Neuronal stem cell (in vitro differentiated cells): Measurements from ENCODE around the gene RND2.

Experiments used
- DNase-seq: peaks from one replicate; pipeline ENCODE4 v3.0.0-alpha.2; 2013; ENCODE audit warnings: low spot score
- H2AFZ ChIP-seq: one replicate; pipeline ENCODE4 v1.6.1; 2013; ENCODE audit warnings: mild to moderate bottlenecking, low read length, inconsistent platforms
- H2AK5ac ChIP-seq: 2 replicates; pipeline ENCODE4 v1.6.1; 2013; ENCODE audit warnings: low read depth, mild to moderate bottlenecking, inconsistent platforms, low read length, moderate library complexity, mixed read lengths
- H2BK120ac ChIP-seq: 2 replicates; pipeline ENCODE4 v1.6.1; 2013; ENCODE audit warnings: low read depth, mild to moderate bottlenecking, inconsistent platforms, low read length, moderate library complexity, mixed read lengths
- H2BK12ac ChIP-seq: one replicate; pipeline ENCODE4 v1.6.1; 2013; ENCODE audit warnings: low read length, inconsistent platforms
- H2BK15ac ChIP-seq: 2 replicates; pipeline ENCODE4 v1.6.1; 2013; ENCODE audit warnings: mild to moderate bottlenecking, low read length, inconsistent platforms, mixed read lengths
- H2BK5ac ChIP-seq: one replicate; pipeline ENCODE4 v1.6.1; 2013; ENCODE audit warnings: inconsistent platforms, mild to moderate bottlenecking, low read length, moderate library complexity
- H3K14ac ChIP-seq: one replicate; pipeline ENCODE4 v1.6.1; 2013; ENCODE audit warnings: low read length, inconsistent platforms
- H3K18ac ChIP-seq: 2 replicates; pipeline ENCODE4 v1.6.1; 2013; ENCODE audit warnings: low read length, inconsistent platforms
- H3K23ac ChIP-seq: 2 replicates; pipeline ENCODE4 v1.6.1; 2013; ENCODE audit warnings: low read depth, mild to moderate bottlenecking, mixed read lengths, low read length, inconsistent platforms; ENCODE audit not compliant: poor library complexity
- H3K27ac ChIP-seq: replicated peaks from 3 replicates; pipeline ENCODE4 v1.5.1; 2013; ENCODE audit warnings: low read length, inconsistent platforms
- H3K27me3 ChIP-seq, 3 experiments: 2 replicates each; pipeline ENCODE4 v1.6.1; 2013; ENCODE audit warnings: low read length in 3 of 3, mild to moderate bottlenecking in 2 of 3, inconsistent platforms in 1 of 3, low read depth in 1 of 3, mixed read lengths in 1 of 3, moderate library complexity in 1 of 3; ENCODE audit not compliant: control insufficient read depth in 3 of 3, insufficient read depth in 3 of 3
- H3K36me3 ChIP-seq, 2 donors: replicated peaks in 1 of 2; 2 replicates each; pipeline ENCODE4 v1.6.1; 2013; ENCODE audit warnings: low read length in 2 of 2; ENCODE audit not compliant: control insufficient read depth in 2 of 2, insufficient read depth in 2 of 2
- H3K4ac ChIP-seq: 2 replicates; pipeline ENCODE4 v1.6.1; 2013; ENCODE audit warnings: inconsistent platforms, mild to moderate bottlenecking, low read length, moderate library complexity
- H3K4me1 ChIP-seq, 2 donors: 1 replicate in 1 of 2; 2 replicates in 1 of 2; pipeline ENCODE4 v1.6.1; 2013; ENCODE audit warnings: low read length in 2 of 2, low read depth in 1 of 2; ENCODE audit not compliant: control insufficient read depth in 2 of 2, insufficient read depth in 1 of 2
- H3K4me2 ChIP-seq: one replicate; pipeline ENCODE4 v1.6.1; 2013; ENCODE audit warnings: mild to moderate bottlenecking, low read length, inconsistent platforms; ENCODE audit not compliant: insufficient read depth, poor library complexity, severe bottlenecking
- H3K4me3 ChIP-seq, 2 donors: 2 replicates each; pipeline ENCODE4 v1.5.1; 2013; ENCODE audit warnings: low read length in 2 of 2, mild to moderate bottlenecking in 2 of 2, inconsistent platforms in 1 of 2, moderate library complexity in 1 of 2
- H3K79me1 ChIP-seq: one replicate; pipeline ENCODE4 v1.6.1; 2013; ENCODE audit warnings: low read depth, mild to moderate bottlenecking, inconsistent platforms, low read length, moderate library complexity
- H3K9ac ChIP-seq: one replicate; pipeline ENCODE4 v1.6.1; 2013; ENCODE audit warnings: mild to moderate bottlenecking, low read depth, low read length, inconsistent platforms; ENCODE audit not compliant: poor library complexity
- H3K9me3 ChIP-seq, 2 donors: replicated peaks in 1 of 2; 2 replicates each; pipeline versions ENCODE3 to v1.6.1; 2013; ENCODE audit warnings: low read length in 2 of 2, mild to moderate bottlenecking in 2 of 2, inconsistent platforms in 1 of 2, low read depth in 1 of 2, mixed read lengths in 1 of 2, moderate library complexity in 1 of 2; ENCODE audit not compliant: control insufficient read depth in 2 of 2, insufficient read depth in 1 of 2
- H4K8ac ChIP-seq: one replicate; pipeline ENCODE4 v1.6.1; 2013; ENCODE audit warnings: low read depth, mild to moderate bottlenecking, inconsistent platforms, low read length, moderate library complexity
- H4K91ac ChIP-seq: one replicate; pipeline ENCODE4 v1.6.1; 2013; ENCODE audit warnings: low read length, low read depth, mild to moderate bottlenecking, inconsistent platforms; ENCODE audit not compliant: poor library complexity
- WGBS, 2 donors: extraction: QIAGEN DNeasy Blood & Tissue Kit; methylation state at CpG; one replicate each; pipeline ENCODE4 v1.1.7; 2013; ENCODE audit warnings: missing lambda C conversion rate in 2 of 2, mixed read lengths in 1 of 2; ENCODE audit not compliant: insufficient read length in 2 of 2, insufficient replicate concordance in 1 of 2; ENCODE audit errors: extremely low coverage in 2 of 2; 5-methylcytosine and 5-hydroxymethylcytosine counted together

RND2 gene

DNA sequence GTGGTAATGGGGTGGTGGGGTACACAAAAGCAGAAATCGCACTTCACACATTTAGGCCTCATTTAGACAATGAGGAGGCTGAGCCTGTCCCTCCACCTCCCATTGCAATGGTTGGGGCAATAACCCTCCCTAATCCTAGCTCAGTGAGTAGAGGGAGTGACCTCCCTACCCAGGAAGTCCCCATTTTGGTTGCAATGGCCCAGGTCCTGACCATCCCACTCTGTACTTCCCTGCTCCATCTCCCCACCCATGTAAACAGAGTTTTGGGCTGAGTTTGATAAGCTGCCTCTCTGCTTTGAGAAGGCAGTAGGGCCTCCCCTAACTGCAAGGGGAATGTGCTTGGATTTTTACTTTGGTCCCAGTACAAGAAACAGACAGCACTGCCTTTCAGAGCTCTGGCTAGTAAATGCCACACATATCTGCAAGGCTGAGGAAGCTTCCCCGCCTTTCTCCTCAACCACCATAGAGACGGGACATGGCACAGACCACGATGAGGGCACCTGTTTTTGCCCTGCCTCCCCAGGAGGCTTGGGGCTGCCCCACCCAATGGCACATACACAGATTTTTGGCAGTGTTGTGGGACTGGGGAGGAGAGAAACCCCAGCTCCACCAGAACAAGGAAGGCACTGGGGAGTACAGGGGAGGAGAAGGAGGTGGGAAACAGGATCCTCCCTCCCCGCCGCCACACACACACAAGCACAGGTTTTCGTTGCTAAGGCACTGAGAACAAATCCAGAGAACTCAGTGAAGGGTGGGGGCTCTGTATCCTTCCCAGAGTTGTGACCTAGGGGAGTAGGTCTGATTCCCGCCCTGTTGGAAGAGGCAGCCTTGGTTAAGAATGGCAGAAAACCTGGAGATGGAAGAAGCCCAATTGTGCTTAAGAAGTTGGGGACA is 10.1 kb upstream of the RND2 start:
- Histone ChIP-seq H3K4me1 (peaks cover 20 to 42% of the 10 kb centered on the region in 2 donors), H3K18ac (no peak overlapping the region), H3K23ac (no peak overlapping the region), H3K4me2 (no peak overlapping the region), H2BK15ac (no peak overlapping the region), H2BK12ac (no peak overlapping the region), H3K27me3 (no peaks in the 10 kb centered on the region), H2BK120ac (no peak overlapping the region), H3K14ac (no peak overlapping the region), H4K91ac (no peak overlapping the region), H3K36me3 (peaks cover 12 to 21% of the 10 kb centered on the region in 2 donors), H2AK5ac (no peak overlapping the region), H3K9ac (peak overlapping the region; percentile 17), H3K9me3 (no peaks in the 10 kb centered on the region), H3K27ac (no peak overlapping the region), H3K4ac (no peak overlapping the region), H3K4me3 (peak overlapping the region in 1 of 2 donors; percentile 4), H4K8ac (no peak overlapping the region), H2BK5ac (no peak overlapping the region), H3K79me1 (peaks cover 9% of the 10 kb centered on the region), H2AFZ (peak overlapping the region; percentile 6)
- whole genome bisulfite sequencing, 2 donors: no CpG with 5 or more reads among the region's 8 CpGs
- no peak for DNase-seq

DNA sequence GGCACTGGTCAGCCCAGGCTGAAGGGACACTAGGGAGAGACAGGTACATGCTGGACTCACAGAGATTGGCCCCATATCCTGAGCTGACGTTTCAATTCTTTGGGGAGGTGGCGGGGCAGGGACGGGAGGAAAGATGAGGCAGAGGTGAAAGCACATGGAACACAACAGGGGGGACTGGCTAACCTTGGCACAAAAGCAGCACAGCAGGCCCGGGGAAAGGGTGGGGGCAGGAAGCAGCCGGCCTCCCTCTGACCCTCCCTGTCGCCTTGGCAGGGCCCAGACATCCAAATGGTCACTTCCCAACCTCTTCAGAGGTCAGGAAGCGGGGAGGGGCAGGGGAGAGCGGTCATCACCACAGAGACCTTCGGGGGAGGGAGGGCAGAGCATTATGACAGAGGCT is 9.5 kb upstream of the RND2 start:
- Histone ChIP-seq H3K4ac (no peak overlapping the region), H3K23ac (no peak overlapping the region), H2AFZ (peak overlapping the region; percentile 6), H3K14ac (no peak overlapping the region), H2BK120ac (no peak overlapping the region), H2AK5ac (no peak overlapping the region), H3K27ac (no peak overlapping the region), H3K79me1 (peaks cover 10% of the 10 kb centered on the region), H2BK5ac (no peak overlapping the region), H3K27me3 (no peaks in the 10 kb centered on the region), H3K9ac (no peak overlapping the region), H2BK15ac (no peak overlapping the region), H4K91ac (no peak overlapping the region), H2BK12ac (no peak overlapping the region), H3K4me2 (no peak overlapping the region), H3K18ac (no peak overlapping the region), H3K4me3 (no peak overlapping the region), H3K4me1 (peaks cover 20 to 48% of the 10 kb centered on the region in 2 donors), H4K8ac (no peak overlapping the region), H3K9me3 (no peaks in the 10 kb centered on the region), H3K36me3 (peaks cover 12 to 21% of the 10 kb centered on the region in 2 donors)
- DNase-seq: no peak
- WGBS, 2 donors: no CpG with 5 or more reads among the region's 9 CpGs

DNA sequence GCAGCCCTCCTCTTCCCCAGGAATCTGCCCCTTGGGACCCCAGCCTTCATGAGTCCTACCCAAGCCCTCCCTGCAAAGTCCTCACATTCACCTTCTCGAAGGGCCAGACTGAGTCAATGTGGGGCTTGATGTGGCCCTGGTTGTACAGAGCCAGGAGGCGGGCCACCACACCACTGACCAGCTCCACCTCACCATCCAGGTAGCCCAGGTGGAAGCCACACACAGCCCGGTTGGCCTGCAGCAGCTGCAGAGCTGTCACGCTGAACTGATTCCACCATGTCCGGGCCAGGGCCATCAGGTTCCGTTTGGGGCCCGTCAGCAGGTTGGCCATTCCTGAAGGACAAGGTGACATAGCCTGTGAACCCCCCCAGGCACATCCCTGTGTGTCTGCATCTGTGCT is 8.8 kb upstream of the RND2 start:
- H3K36me3 ChIP-seq: peaks cover 12 to 21% of the 10 kb centered on the region in 2 donors
- no peak overlapping the region for H3K27ac ChIP-seq
- H3K4ac ChIP-seq: no peak overlapping the region
- H3K79me1 ChIP-seq: peaks cover 11% of the 10 kb centered on the region
- H4K91ac ChIP-seq: no peak overlapping the region
- no peak for DNase-seq
- no peaks in the 10 kb centered on the region for H3K27me3 ChIP-seq
- no peak overlapping the region for H2BK12ac ChIP-seq
- no peak overlapping the region for H2BK120ac ChIP-seq
- H3K18ac ChIP-seq: peak overlapping the region; percentile 15
- H2AK5ac ChIP-seq: no peak overlapping the region
- H2AFZ ChIP-seq: no peak overlapping the region
- H3K4me2 ChIP-seq: no peak overlapping the region
- H3K9ac ChIP-seq: peak overlapping the region; percentile 78
- peak overlapping the region in 1 of 2 donors; percentile 11 for H3K4me3 ChIP-seq
- no peak overlapping the region for H3K23ac ChIP-seq
- no peak overlapping the region for H2BK15ac ChIP-seq
- H3K4me1 ChIP-seq: peaks cover 20 to 52% of the 10 kb centered on the region in 2 donors
- WGBS, 2 donors: no CpG with 5 or more reads among the region's 7 CpGs
- no peak overlapping the region for H4K8ac ChIP-seq
- H3K9me3 ChIP-seq: no peaks in the 10 kb centered on the region
- no peak overlapping the region for H2BK5ac ChIP-seq
- H3K14ac ChIP-seq: peak overlapping the region; percentile 42

DNA sequence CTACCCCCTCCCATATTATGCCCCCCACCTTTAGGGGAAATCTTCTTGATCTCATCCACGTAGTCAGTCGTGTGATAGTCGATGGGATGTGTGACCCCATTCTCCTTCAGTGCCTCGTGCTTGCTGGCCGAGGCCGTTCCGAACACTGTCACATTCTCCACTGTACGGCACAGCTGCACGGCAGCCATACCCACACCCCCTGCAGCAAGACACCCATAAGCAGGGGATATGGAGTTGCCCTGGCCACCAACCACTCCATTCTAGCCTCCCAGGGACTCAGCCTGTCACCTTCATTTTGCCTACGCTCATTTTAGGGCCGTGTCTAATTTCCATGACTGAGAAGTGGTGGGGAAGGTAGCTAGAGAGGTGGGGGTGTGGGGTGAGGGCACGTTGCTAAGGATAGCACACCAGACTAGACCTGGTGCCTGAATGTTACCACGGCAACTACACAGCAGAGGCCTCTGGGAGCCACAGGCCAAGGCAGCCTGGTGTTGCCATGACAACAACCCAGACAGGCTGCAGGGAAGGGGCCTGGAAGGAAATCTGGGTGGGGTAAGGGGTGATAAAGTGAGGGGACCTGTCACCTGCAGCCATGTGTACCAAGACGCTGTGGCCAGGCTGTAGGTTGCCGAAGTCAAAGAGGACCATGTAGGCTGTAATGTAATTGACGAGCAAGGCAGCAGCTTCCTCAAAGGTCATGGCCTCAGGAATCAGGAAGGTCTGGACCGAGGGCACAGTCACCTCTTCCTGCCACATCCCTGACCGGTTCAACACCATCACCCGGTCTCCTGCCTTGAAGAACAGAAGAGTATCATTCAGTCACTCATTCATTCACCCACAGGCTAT is 6.8 kb upstream of the RND2 start:
- no peak overlapping the region for H2BK12ac ChIP-seq
- H3K4me2 ChIP-seq: no peak overlapping the region
- peaks cover 11% of the 10 kb centered on the region for H3K79me1 ChIP-seq
- no peak overlapping the region for H2AK5ac ChIP-seq
- H3K14ac ChIP-seq: no peak overlapping the region
- no peak overlapping the region for H3K27ac ChIP-seq
- H3K23ac ChIP-seq: no peak overlapping the region
- H3K27me3 ChIP-seq: no peaks in the 10 kb centered on the region
- H3K9ac ChIP-seq: no peak overlapping the region
- no peak overlapping the region for H2BK120ac ChIP-seq
- no peak overlapping the region for H2BK15ac ChIP-seq
- H3K4me1 ChIP-seq: peaks cover 20 to 56% of the 10 kb centered on the region in 2 donors
- no peak overlapping the region for H2AFZ ChIP-seq
- peaks cover 12 to 21% of the 10 kb centered on the region in 2 donors for H3K36me3 ChIP-seq
- H3K18ac ChIP-seq: peak overlapping the region; percentile 64
- no peak overlapping the region for H4K91ac ChIP-seq
- peak overlapping the region in 1 of 2 donors; percentile 9 for H3K4me3 ChIP-seq
- DNase-seq: peak; percentile 56
- no peak overlapping the region for H2BK5ac ChIP-seq
- H4K8ac ChIP-seq: no peak overlapping the region
- no peak overlapping the region for H3K4ac ChIP-seq
- WGBS, 2 donors: no CpG with 5 or more reads among the region's 19 CpGs
- no peaks in the 10 kb centered on the region for H3K9me3 ChIP-seq
